GM12878 (cell line): ENCODE measurements around the gene ZFAND2B. TPM values are rescaled to one million over a fixed set of nuclear protein-coding genes. Genes with fewer than 3 reads are reported as not detected.

Experiments
- ASH2L ChIP-seq: fragments of 300-600, 200-600 bp; sonication (generic); IDR thresholded peaks from 2 replicates; pipeline ENCODE4 v1.6.1; 2017; ENCODE audit warnings: low read depth, mild to moderate bottlenecking, borderline replicate concordance
- ATF3 ChIP-seq: IDR thresholded peaks from 2 replicates; pipeline ENCODE4 v1.6.1; 2011; ENCODE audit warnings: low read depth, mild to moderate bottlenecking, low read length, moderate library complexity, borderline replicate concordance; ENCODE audit errors: extremely low read depth
- BACH1 ChIP-seq: fragments of 450-650 bp; IDR thresholded peaks from 2 replicates; pipeline ENCODE4 v1.6.1; 2017; ENCODE audit warnings: mild to moderate bottlenecking, borderline replicate concordance
- BMI1 ChIP-seq: fragments of 450-650 bp; IDR thresholded peaks from 2 replicates; pipeline ENCODE4 v1.6.1; 2016; ENCODE audit warnings: mild to moderate bottlenecking, moderate library complexity, borderline replicate concordance
- CBFB ChIP-seq: IDR thresholded peaks from 2 replicates; pipeline ENCODE4 v1.6.1; 2016; ENCODE audit warnings: antibody characterized with exemption, low read depth
- EED ChIP-seq: sonication (generic); IDR thresholded peaks from 2 replicates; pipeline ENCODE4 v1.6.1; 2016; ENCODE audit warnings: antibody characterized with exemption, low read depth
- ESRRA ChIP-seq: IDR thresholded peaks from 2 replicates; pipeline ENCODE4 v1.6.1; 2012; ENCODE audit warnings: mild to moderate bottlenecking, low read length, improper control_type of control experiment
- EZH2 ChIP-seq: IDR thresholded peaks from 2 replicates; pipeline ENCODE4 v1.6.1; 2012; ENCODE audit warnings: low read depth, mild to moderate bottlenecking, control low read depth, inconsistent platforms, low read length, borderline replicate concordance; ENCODE audit not compliant: control insufficient read depth
- FOS ChIP-seq: IDR thresholded peaks from 3 replicates; pipeline ENCODE4 v1.6.1; 2011; ENCODE audit warnings: borderline replicate concordance; ENCODE audit not compliant: insufficient read length; ENCODE audit errors: extremely low read depth
- GATAD2B ChIP-seq: fragments of 450-650 bp; conservative IDR thresholded peaks from 2 replicates; pipeline ENCODE4 v1.6.1; 2017; ENCODE audit warnings: low read depth, mild to moderate bottlenecking, moderate library complexity
- HCFC1 ChIP-seq: fragments of 150-350 bp; IDR thresholded peaks from 2 replicates; pipeline ENCODE4 v1.6.1; 2014; ENCODE audit warnings: low read length
- HDAC2 ChIP-seq: fragments of 200-600 bp; sonication (generic); IDR thresholded peaks from 2 replicates; pipeline ENCODE4 v1.6.1; 2017
- HDAC6 ChIP-seq: fragments of 200-600 bp; sonication (generic); IDR thresholded peaks from one replicate; pipeline ENCODE4 v1.8.0; 2017; ENCODE audit warnings: antibody characterized with exemption; ENCODE audit not compliant: unreplicated experiment
- MEF2B ChIP-seq: fragments of 450-650 bp; IDR thresholded peaks from 2 replicates; pipeline ENCODE4 v1.6.1; 2018; ENCODE audit warnings: mild to moderate bottlenecking, moderate library complexity; ENCODE audit not compliant: partially characterized antibody, poor library complexity, severe bottlenecking
- NFYA ChIP-seq: IDR thresholded peaks from 2 replicates; pipeline ENCODE4 v1.6.1; 2011; ENCODE audit warnings: low read depth, mild to moderate bottlenecking, low read length, improper control_type of control experiment, borderline replicate concordance
- RCOR1 ChIP-seq: conservative IDR thresholded peaks from 2 replicates; pipeline ENCODE4 v1.6.1; 2012; ENCODE audit warnings: low read depth, low read length, improper control_type of control experiment
- SMAD1 ChIP-seq: fragments of 450-650 bp; IDR thresholded peaks from 2 replicates; pipeline ENCODE4 v1.6.1; 2018; ENCODE audit warnings: mild to moderate bottlenecking, low read depth; ENCODE audit not compliant: partially characterized antibody
- SP1 ChIP-seq: IDR thresholded peaks from one replicate; pipeline ENCODE4 v1.6.1; 2011; ENCODE audit warnings: low read depth, low read length
- ZNF687 ChIP-seq: fragments of 450-650 bp; IDR thresholded peaks from 2 replicates; pipeline ENCODE4 v1.6.1; 2017; ENCODE audit warnings: mild to moderate bottlenecking, moderate library complexity
- polyA plus RNA-seq, 11 experiments: library from polyadenylated mRNA; depleted of rRNA in 4 of 11; unstranded in 6 of 11; stranded (reverse) in 5 of 11; fragments of >200 nt; fragmentation: Nextera tagmentation in 4 of 11; fragmentation: Illumina TruSeq in 1 of 11; extraction: Ambion mirVana in 4 of 11; extraction: Trizol in 1 of 11; gene quantifications; 1 replicate in 1 of 11; 2 replicates in 10 of 11; pipeline versions ENCODE4 v1.2.1 to v1.2.3, GENCODE V29; 2011 to 2016; ENCODE audit warnings: inconsistent platforms in 2 of 11, missing spikeins in 2 of 11, low read depth in 1 of 11
- total RNA-seq, 4 experiments: library from RNA; depleted of rRNA in 3 of 4; stranded (reverse); fragments of >200 nt in 3 of 4; fragmentation: Illumina TruSeq in 1 of 4; extraction: Trizol in 1 of 4; gene quantifications; 2 replicates each; pipeline versions ENCODE4 v1.2.1 to v1.2.3, GENCODE V29; 2013 to 2021
- TF ChIP-seq, protein P1 (sequence below): fragments of 450-650 bp; IDR thresholded peaks from 2 replicates; pipeline ENCODE4 v1.6.1; 2016; ENCODE audit warnings: mild to moderate bottlenecking, moderate library complexity, borderline replicate concordance
- TF ChIP-seq, protein P2 (sequence below): fragments of 450-650 bp; IDR thresholded peaks from 2 replicates; pipeline ENCODE4 v1.6.1; 2017; ENCODE audit warnings: borderline replicate concordance

The ZFAND2B gene
- total and polyA plus RNA-seq, 10 of the 15 experiments (the other 5 are each of a cell fraction or from before 2014, with no cell fraction given), result 5.4 to 28.1 (median 22.4) TPM

DNA sequence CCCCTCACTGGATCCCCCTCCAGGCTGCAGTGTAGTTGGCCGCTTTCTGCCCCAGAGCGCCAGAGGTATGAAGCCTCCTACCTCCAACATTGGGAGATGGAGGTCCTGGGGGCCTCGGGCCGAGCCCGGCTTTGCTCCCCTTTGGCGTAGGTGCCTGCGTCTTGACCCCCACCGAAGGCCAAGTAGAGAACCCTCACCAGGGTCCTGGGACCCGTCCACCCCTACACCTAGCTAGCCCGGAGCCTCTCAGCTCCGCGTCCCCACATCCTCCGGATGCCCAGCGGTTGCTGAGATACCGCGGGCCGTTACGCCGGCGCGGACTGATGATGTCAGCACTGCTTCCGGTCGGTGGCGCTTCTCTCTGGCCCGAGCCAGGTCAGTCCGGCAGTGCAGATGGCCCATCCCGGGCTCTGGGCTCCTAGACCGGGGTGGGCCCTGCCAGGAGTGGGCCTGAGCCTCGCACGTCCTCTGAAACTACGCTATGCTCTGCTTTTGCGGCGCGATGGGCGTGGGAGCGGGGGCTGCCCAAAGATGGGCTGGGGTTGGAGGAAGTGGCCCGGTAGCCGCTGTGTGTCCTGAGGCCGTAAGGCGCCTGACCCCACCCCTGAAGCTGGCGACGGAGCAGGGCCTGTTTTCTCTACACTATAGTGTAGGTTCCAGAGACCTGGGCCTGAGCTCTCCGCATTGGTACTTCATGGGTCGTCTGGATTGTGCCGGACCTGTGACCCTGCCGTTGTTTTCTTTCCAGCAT, 38.7 kb downstream of the ZFAND2B start, which contains the start of the genes GLB1L and STK16 (continued):
- TF ChIP-seq CBFB (peak; percentile 76), MEF2B (no peak), BACH1 (peak; percentile 61), NFYA (no peak), HDAC6 (no peak), EZH2 (no peak), HDAC2 (no peak), EED (no peak), FOS (no peak), BMI1 (no peak), GATAD2B (peak; percentile 73), ESRRA (no peak), ATF3 (peak; percentile 73; the same call in 1 of the 2 replicates), ZNF687 (no peak), SP1 (no peak), RCOR1 (no peak), SMAD1 (peak; percentile 35), ASH2L (no peak), HCFC1 (peak; percentile 67)
- TF ChIP-seq, protein P1, sequence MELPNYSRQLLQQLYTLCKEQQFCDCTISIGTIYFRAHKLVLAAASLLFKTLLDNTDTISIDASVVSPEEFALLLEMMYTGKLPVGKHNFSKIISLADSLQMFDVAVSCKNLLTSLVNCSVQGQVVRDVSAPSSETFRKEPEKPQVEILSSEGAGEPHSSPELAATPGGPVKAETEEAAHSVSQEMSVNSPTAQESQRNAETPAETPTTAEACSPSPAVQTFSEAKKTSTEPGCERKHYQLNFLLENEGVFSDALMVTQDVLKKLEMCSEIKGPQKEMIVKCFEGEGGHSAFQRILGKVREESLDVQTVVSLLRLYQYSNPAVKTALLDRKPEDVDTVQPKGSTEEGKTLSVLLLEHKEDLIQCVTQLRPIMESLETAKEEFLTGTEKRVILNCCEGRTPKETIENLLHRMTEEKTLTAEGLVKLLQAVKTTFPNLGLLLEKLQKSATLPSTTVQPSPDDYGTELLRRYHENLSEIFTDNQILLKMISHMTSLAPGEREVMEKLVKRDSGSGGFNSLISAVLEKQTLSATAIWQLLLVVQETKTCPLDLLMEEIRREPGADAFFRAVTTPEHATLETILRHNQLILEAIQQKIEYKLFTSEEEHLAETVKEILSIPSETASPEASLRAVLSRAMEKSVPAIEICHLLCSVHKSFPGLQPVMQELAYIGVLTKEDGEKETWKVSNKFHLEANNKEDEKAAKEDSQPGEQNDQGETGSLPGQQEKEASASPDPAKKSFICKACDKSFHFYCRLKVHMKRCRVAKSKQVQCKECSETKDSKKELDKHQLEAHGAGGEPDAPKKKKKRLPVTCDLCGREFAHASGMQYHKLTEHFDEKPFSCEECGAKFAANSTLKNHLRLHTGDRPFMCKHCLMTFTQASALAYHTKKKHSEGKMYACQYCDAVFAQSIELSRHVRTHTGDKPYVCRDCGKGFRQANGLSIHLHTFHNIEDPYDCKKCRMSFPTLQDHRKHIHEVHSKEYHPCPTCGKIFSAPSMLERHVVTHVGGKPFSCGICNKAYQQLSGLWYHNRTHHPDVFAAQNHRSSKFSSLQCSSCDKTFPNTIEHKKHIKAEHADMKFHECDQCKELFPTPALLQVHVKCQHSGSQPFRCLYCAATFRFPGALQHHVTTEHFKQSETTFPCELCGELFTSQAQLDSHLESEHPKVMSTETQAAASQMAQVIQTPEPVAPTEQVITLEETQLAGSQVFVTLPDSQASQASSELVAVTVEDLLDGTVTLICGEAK, result peak; percentile 90
- TF ChIP-seq, protein P2, sequence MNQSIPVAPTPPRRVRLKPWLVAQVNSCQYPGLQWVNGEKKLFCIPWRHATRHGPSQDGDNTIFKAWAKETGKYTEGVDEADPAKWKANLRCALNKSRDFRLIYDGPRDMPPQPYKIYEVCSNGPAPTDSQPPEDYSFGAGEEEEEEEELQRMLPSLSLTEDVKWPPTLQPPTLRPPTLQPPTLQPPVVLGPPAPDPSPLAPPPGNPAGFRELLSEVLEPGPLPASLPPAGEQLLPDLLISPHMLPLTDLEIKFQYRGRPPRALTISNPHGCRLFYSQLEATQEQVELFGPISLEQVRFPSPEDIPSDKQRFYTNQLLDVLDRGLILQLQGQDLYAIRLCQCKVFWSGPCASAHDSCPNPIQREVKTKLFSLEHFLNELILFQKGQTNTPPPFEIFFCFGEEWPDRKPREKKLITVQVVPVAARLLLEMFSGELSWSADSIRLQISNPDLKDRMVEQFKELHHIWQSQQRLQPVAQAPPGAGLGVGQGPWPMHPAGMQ, result no peak
